HepG2 (cell line): ENCODE results near the gene TMEM255B. TPM values are rescaled to one million over a fixed set of nuclear protein-coding genes. Genes with fewer than 3 reads are reported as not detected.

ENCODE experiments used
- ATAC-seq: fragments of 200-7000 bp; cut with Tn5 transposase; 3 replicates; pipeline ENCODE4 v1.9.1; 2020; ENCODE audit warnings: mild to moderate bottlenecking, moderate library complexity
- BruUV-seq: library from RNA; stranded (reverse); fragments of 400-500 nt; replicated peaks from 2 replicates; lab custom pipeline; 2021; lab: Mats Ljungman, UMichigan
- CTCF ChIA-PET: fragments of 300-600 bp; formaldehyde crosslinking; extraction: SDS; loops from one replicate; lab custom pipeline; 2021; ENCODE audit warnings: low total read pairs, inconsistent platforms, low intra/inter-chr PET ratio; lab: Yijun Ruan, JAX
- POLR2A ChIA-PET: fragments of 350-600 bp; sonication (Branson Sonifier 250); formaldehyde crosslinking; loops from one replicate; lab custom pipeline; 2020; ENCODE audit warnings: antibody characterized with exemption, inconsistent platforms; lab: Yijun Ruan, JAX
- DNase-seq: peaks from one replicate; pipeline ENCODE4 v3.0.0-alpha.2; 2015; ENCODE audit warnings: low spot score
- FAIRE-seq: peaks from 3 replicates; lab custom pipeline; 2011; peaks lifted over from hg19 to GRCh38; lab: Jason Lieb, UNC
- H2AFZ ChIP-seq: one replicate; pipeline ENCODE4 v1.6.1; 2011; ENCODE audit warnings: low read length, inconsistent platforms
- H3K27ac ChIP-seq: fragments of 300-600 bp; 3 replicates; pipeline ENCODE4 v1.8.0; 2011; ENCODE audit warnings: mixed run types, mild to moderate bottlenecking, mixed read lengths, low read length, inconsistent platforms; ENCODE audit not compliant: insufficient read depth; ENCODE audit errors: extremely low read length
- H3K27me3 ChIP-seq, 2 experiments: fragments of 200-600 bp in 1 of 2; 2 replicates in 1 of 2; 3 replicates in 1 of 2; pipeline versions ENCODE4 v1.6.0 to v1.8.0; 2011; ENCODE audit warnings: low read length in 2 of 2, mild to moderate bottlenecking in 2 of 2, moderate library complexity in 2 of 2, inconsistent platforms in 1 of 2; ENCODE audit not compliant: insufficient read depth in 2 of 2, control insufficient read depth in 1 of 2
- H3K36me3 ChIP-seq, 2 experiments: fragments of 200-600 bp in 1 of 2; replicated peaks in 1 of 2; 2 replicates in 1 of 2; 3 replicates in 1 of 2; pipeline versions ENCODE4 v1.5.1 to v1.8.0; 2011; ENCODE audit warnings: low read length in 2 of 2, inconsistent platforms in 1 of 2; ENCODE audit not compliant: insufficient read depth in 2 of 2, control insufficient read depth in 1 of 2
- H3K4me1 ChIP-seq: 2 replicates; pipeline ENCODE4 v1.5.1; 2012; ENCODE audit warnings: low read length, inconsistent platforms; ENCODE audit not compliant: insufficient read depth
- H3K4me2 ChIP-seq: 2 replicates; pipeline ENCODE4 v1.6.0; 2011; ENCODE audit warnings: low read depth, low read length, inconsistent platforms
- H3K4me3 ChIP-seq, 3 experiments: fragments of 200-600 bp in 1 of 3; sonication (generic), shearing (Covaris generic) in 1 of 3; replicated peaks in 1 of 3; 2 replicates each; pipeline ENCODE4 v1.5.1; 2011 to 2016; ENCODE audit warnings: low read length in 3 of 3, inconsistent platforms in 2 of 3, low read depth in 2 of 3, mild to moderate bottlenecking in 2 of 3, control low read depth in 1 of 3, mixed read lengths in 1 of 3; ENCODE audit not compliant: insufficient read depth in 1 of 3
- H3K79me2 ChIP-seq: one replicate; pipeline ENCODE4 v1.6.1; 2011; ENCODE audit warnings: low read length, inconsistent platforms; ENCODE audit not compliant: insufficient read depth
- H3K9ac ChIP-seq: 2 replicates; pipeline ENCODE4 v1.6.0; 2011; ENCODE audit warnings: mild to moderate bottlenecking, low read depth, low read length, inconsistent platforms; ENCODE audit not compliant: insufficient read depth
- H3K9me3 ChIP-seq: 2 replicates; pipeline ENCODE4 v1.5.1; 2012; ENCODE audit warnings: mild to moderate bottlenecking, low read length
- H4K20me1 ChIP-seq: 2 replicates; pipeline ENCODE4 v1.6.0; 2011; ENCODE audit warnings: inconsistent platforms, mild to moderate bottlenecking, low read length, moderate library complexity; ENCODE audit not compliant: insufficient read depth
- ARNT2 ChIP-seq: sonication (generic); formaldehyde crosslinking; IDR thresholded peaks from 2 replicates; pipeline ENCODE4 v1.8.0; 2022; ENCODE audit warnings: mild to moderate bottlenecking, low read depth, missing genetic modification reagents, moderate library complexity
- HDAC2 ChIP-seq: sonication (generic); formaldehyde crosslinking; IDR thresholded peaks from 2 replicates; pipeline ENCODE4 v1.4.0; 2020; ENCODE audit warnings: missing genetic modification reagents
- KAT2B ChIP-seq: fragments of 150-350 bp; IDR thresholded peaks from 2 replicates; pipeline ENCODE4 v1.6.1; 2014; ENCODE audit warnings: low read depth, low read length, borderline replicate concordance
- RFXANK ChIP-seq: IDR thresholded peaks from 2 replicates; pipeline ENCODE4 v1.6.1; 2016
- SMARCE1 ChIP-seq: fragments of 450-650 bp; IDR thresholded peaks from 2 replicates; pipeline ENCODE4 v1.6.1; 2017; ENCODE audit warnings: borderline replicate concordance
- TARDBP ChIP-seq: sonication (generic); formaldehyde crosslinking; IDR thresholded peaks from 2 replicates; pipeline ENCODE4 v1.8.0; 2022; ENCODE audit warnings: mild to moderate bottlenecking, missing genetic modification reagents
- THYN1 ChIP-seq: sonication (generic); formaldehyde crosslinking; IDR thresholded peaks from 2 replicates; pipeline ENCODE4 v1.8.1; 2023; ENCODE audit warnings: low read depth, mild to moderate bottlenecking, moderate library complexity, missing genetic modification reagents, borderline replicate concordance
- ZNF205 ChIP-seq: IDR thresholded peaks from 2 replicates; pipeline ENCODE4 v1.6.1; 2018; ENCODE audit warnings: missing biosample characterization, missing genetic modification reagents
- ZNF652 ChIP-seq: IDR thresholded peaks from 2 replicates; pipeline ENCODE4 v1.6.1; 2016; ENCODE audit warnings: low read depth, borderline replicate concordance
- WGBS: methylation state at CpG from one replicate; pipeline ENCODE4 v1.1.6; 2017; ENCODE audit warnings: low lambda C conversion rate; 5-methylcytosine and 5-hydroxymethylcytosine counted together
- in situ Hi-C: cut with HindIII; loops from 2 replicates; pipeline ENCODE4 v1.10.0; 2017; ENCODE audit warnings: low pct_unique_long_range_greater_than_20kb; ENCODE audit not compliant: extremely low pct_ligation_motif_present
- intact Hi-C: fragments of 100-400 bp; cut with micrococcal nuclease; formaldehyde crosslinking; loops from one replicate; pipeline ENCODE4 v1.10.0; 2022; ENCODE audit not compliant: unreplicated experiment
- polyA plus RNA-seq, 8 experiments: library from polyadenylated mRNA; depleted of rRNA in 3 of 8; stranded (reverse) in 7 of 8; unstranded in 1 of 8; fragments of >200 nt; fragmentation: Illumina TruSeq in 4 of 8; extraction: Trizol in 4 of 8; gene quantifications; 2 replicates each; pipeline versions ENCODE4 v1.2.1 to v1.2.3, GENCODE V29; 2011 to 2016; ENCODE audit warnings: low read depth in 4 of 8, missing spikeins in 1 of 8, mixed read lengths in 1 of 8; ENCODE audit not compliant: insufficient read depth in 1 of 8
- total RNA-seq, 5 experiments: library from RNA; depleted of rRNA; stranded (reverse); fragments of >200 nt; fragmentation: Illumina TruSeq; extraction: Trizol; gene quantifications; 2 replicates each; pipeline ENCODE4 v1.2.3, GENCODE V29; 2016; ENCODE audit warnings: low read depth in 1 of 5
- TF ChIP-seq, protein P1 (sequence below): sonication (generic); formaldehyde crosslinking; conservative IDR thresholded peaks from 2 replicates; pipeline ENCODE4 v1.8.0; 2022; ENCODE audit warnings: mild to moderate bottlenecking, moderate library complexity, missing genetic modification reagents
- TF ChIP-seq, protein P2 (sequence below): sonication (generic); formaldehyde crosslinking; IDR thresholded peaks from 2 replicates; pipeline ENCODE4 v1.4.0; 2020; ENCODE audit warnings: missing genetic modification reagents
- TF ChIP-seq, protein P3 (sequence below): IDR thresholded peaks from 2 replicates; pipeline ENCODE4 v1.6.1; 2016; ENCODE audit warnings: missing compliant biosample characterization, missing genetic modification reagents, borderline replicate concordance
- TF ChIP-seq, protein P4 (sequence below): IDR thresholded peaks from 2 replicates; pipeline ENCODE4 v1.4.0; 2020; ENCODE audit warnings: mild to moderate bottlenecking, missing genetic modification reagents

The TMEM255B gene
- total and polyA plus RNA-seq, 2 of the 13 experiments (the other 11 are each of a cell fraction or from before 2014, with no cell fraction given): not detected

DNA sequence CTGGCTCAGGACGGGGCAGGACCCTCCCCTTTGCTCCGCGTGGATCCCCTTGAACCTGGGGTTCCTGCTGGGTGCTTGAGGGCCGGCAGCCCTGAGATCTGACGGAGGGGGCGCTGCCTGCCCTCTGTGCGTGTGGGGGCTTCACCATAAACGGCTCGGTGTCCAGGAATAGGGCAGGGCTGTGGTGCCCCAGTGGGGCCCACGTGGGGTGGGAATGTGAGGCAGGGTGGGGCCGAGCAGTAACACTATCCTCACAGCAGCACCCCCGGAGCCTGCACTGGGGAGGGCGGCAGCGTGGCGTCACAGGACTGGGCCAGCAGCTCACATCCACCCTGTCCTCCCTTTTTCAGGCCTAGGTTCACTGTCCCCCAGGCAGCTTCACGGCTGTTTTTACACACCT is 66.8 kb downstream of the TMEM255B start:
- POLR2A ChIA-PET: no interaction called here
- in situ Hi-C loops (no loop called here), intact Hi-C loops (no loop called here)
- no peak for FAIRE-seq
- Histone ChIP-seq H3K27me3 (no peaks in the 10 kb centered on the region; a peak in 1 of 5 replicates), H2AFZ (no peak overlapping the region), H3K79me2 (no peaks in the 10 kb centered on the region), H4K20me1 (no peaks in the 10 kb centered on the region), H3K4me2 (no peak overlapping the region), H3K9me3 (no peaks in the 10 kb centered on the region), H3K4me3 (no peak overlapping the region), H3K36me3 (no peaks in the 10 kb centered on the region), H3K9ac (no peak overlapping the region), H3K4me1 (no peaks in the 10 kb centered on the region), H3K27ac (no peak overlapping the region)
- no peak for DNase-seq
- BruUV-seq: no TSS peak
- no peak for ATAC-seq
- WGBS: no CpG with 5 or more reads among the region's 16 CpGs
- CTCF ChIA-PET: no interaction called here
- TF ChIP-seq SMARCE1 (no peak), TARDBP (CRISPR knock-in tag) (no peak), THYN1 (CRISPR knock-in tag) (no peak), HDAC2 (CRISPR knock-in tag) (no peak), ZNF205 (no peak), ARNT2 (CRISPR knock-in tag) (no peak), RFXANK (CRISPR knock-in tag) (no peak), ZNF652 (CRISPR knock-in tag) (no peak), KAT2B (no peak)
- TF ChIP-seq, protein P1, sequence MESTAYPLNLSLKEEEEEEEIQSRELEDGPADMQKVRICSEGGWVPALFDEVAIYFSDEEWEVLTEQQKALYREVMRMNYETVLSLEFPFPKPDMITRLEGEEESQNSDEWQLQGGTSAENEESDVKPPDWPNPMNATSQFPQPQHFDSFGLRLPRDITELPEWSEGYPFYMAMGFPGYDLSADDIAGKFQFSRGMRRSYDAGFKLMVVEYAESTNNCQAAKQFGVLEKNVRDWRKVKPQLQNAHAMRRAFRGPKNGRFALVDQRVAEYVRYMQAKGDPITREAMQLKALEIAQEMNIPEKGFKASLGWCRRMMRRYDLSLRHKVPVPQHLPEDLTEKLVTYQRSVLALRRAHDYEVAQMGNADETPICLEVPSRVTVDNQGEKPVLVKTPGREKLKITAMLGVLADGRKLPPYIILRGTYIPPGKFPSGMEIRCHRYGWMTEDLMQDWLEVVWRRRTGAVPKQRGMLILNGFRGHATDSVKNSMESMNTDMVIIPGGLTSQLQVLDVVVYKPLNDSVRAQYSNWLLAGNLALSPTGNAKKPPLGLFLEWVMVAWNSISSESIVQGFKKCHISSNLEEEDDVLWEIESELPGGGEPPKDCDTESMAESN (CRISPR knock-in tag): no peak
- TF ChIP-seq, protein P2, sequence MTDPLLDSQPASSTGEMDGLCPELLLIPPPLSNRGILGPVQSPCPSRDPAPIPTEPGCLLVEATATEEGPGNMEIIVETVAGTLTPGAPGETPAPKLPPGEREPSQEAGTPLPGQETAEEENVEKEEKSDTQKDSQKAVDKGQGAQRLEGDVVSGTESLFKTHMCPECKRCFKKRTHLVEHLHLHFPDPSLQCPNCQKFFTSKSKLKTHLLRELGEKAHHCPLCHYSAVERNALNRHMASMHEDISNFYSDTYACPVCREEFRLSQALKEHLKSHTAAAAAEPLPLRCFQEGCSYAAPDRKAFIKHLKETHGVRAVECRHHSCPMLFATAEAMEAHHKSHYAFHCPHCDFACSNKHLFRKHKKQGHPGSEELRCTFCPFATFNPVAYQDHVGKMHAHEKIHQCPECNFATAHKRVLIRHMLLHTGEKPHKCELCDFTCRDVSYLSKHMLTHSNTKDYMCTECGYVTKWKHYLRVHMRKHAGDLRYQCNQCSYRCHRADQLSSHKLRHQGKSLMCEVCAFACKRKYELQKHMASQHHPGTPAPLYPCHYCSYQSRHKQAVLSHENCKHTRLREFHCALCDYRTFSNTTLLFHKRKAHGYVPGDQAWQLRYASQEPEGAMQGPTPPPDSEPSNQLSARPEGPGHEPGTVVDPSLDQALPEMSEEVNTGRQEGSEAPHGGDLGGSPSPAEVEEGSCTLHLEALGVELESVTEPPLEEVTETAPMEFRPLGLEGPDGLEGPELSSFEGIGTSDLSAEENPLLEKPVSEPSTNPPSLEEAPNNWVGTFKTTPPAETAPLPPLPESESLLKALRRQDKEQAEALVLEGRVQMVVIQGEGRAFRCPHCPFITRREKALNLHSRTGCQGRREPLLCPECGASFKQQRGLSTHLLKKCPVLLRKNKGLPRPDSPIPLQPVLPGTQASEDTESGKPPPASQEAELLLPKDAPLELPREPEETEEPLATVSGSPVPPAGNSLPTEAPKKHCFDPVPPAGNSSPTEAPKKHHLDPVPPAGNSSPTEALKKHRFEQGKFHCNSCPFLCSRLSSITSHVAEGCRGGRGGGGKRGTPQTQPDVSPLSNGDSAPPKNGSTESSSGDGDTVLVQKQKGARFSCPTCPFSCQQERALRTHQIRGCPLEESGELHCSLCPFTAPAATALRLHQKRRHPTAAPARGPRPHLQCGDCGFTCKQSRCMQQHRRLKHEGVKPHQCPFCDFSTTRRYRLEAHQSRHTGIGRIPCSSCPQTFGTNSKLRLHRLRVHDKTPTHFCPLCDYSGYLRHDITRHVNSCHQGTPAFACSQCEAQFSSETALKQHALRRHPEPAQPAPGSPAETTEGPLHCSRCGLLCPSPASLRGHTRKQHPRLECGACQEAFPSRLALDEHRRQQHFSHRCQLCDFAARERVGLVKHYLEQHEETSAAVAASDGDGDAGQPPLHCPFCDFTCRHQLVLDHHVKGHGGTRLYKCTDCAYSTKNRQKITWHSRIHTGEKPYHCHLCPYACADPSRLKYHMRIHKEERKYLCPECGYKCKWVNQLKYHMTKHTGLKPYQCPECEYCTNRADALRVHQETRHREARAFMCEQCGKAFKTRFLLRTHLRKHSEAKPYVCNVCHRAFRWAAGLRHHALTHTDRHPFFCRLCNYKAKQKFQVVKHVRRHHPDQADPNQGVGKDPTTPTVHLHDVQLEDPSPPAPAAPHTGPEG: no peak
- TF ChIP-seq, protein P3, sequence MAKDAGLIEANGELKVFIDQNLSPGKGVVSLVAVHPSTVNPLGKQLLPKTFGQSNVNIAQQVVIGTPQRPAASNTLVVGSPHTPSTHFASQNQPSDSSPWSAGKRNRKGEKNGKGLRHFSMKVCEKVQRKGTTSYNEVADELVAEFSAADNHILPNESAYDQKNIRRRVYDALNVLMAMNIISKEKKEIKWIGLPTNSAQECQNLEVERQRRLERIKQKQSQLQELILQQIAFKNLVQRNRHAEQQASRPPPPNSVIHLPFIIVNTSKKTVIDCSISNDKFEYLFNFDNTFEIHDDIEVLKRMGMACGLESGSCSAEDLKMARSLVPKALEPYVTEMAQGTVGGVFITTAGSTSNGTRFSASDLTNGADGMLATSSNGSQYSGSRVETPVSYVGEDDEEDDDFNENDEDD (CRISPR knock-in tag): no peak
- TF ChIP-seq, protein P4, sequence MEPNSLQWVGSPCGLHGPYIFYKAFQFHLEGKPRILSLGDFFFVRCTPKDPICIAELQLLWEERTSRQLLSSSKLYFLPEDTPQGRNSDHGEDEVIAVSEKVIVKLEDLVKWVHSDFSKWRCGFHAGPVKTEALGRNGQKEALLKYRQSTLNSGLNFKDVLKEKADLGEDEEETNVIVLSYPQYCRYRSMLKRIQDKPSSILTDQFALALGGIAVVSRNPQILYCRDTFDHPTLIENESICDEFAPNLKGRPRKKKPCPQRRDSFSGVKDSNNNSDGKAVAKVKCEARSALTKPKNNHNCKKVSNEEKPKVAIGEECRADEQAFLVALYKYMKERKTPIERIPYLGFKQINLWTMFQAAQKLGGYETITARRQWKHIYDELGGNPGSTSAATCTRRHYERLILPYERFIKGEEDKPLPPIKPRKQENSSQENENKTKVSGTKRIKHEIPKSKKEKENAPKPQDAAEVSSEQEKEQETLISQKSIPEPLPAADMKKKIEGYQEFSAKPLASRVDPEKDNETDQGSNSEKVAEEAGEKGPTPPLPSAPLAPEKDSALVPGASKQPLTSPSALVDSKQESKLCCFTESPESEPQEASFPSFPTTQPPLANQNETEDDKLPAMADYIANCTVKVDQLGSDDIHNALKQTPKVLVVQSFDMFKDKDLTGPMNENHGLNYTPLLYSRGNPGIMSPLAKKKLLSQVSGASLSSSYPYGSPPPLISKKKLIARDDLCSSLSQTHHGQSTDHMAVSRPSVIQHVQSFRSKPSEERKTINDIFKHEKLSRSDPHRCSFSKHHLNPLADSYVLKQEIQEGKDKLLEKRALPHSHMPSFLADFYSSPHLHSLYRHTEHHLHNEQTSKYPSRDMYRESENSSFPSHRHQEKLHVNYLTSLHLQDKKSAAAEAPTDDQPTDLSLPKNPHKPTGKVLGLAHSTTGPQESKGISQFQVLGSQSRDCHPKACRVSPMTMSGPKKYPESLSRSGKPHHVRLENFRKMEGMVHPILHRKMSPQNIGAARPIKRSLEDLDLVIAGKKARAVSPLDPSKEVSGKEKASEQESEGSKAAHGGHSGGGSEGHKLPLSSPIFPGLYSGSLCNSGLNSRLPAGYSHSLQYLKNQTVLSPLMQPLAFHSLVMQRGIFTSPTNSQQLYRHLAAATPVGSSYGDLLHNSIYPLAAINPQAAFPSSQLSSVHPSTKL (CRISPR knock-in tag): no peak
